Caco-2 (cell line): ENCODE results near the gene SEMA4B. TPM values are rescaled to one million over a fixed set of nuclear protein-coding genes. Genes with fewer than 3 reads are reported as not detected.

Source experiments
- BruUV-seq: library from RNA; stranded (reverse); fragments of 400-500 nt; replicated peaks from 2 replicates; lab custom pipeline; 2021; lab: Mats Ljungman, UMichigan
- CTCF ChIA-PET: fragments of 300-600 bp; sonication (Branson Sonifier 250); formaldehyde crosslinking; loops from one replicate; lab custom pipeline; 2022; ENCODE audit warnings: antibody characterized with exemption; lab: Charles Lee
- POLR2A ChIA-PET: fragments of 300-600 bp; sonication (Branson Sonifier 250); formaldehyde crosslinking; loops from one replicate; lab custom pipeline; 2022; ENCODE audit warnings: antibody characterized with exemption; lab: Charles Lee
- DNase-seq, 2 experiments: peaks; one replicate each; pipeline versions ENCODE4 v3.0.0 to v3.0.0-alpha.2; 2020 to 2022
- H3K27me3 ChIP-seq: replicated peaks from 2 replicates; pipeline ENCODE4 v1.6.0; 2011; ENCODE audit warnings: low read length; ENCODE audit not compliant: control insufficient read depth, insufficient read depth
- H3K36me3 ChIP-seq: 2 replicates; pipeline ENCODE4 v1.5.1; 2011; ENCODE audit warnings: low read length; ENCODE audit not compliant: control insufficient read depth, insufficient read depth
- H3K4me1 ChIP-seq: fragments of 250-450 bp; sonication (Bioruptor Pico); 2 replicates; pipeline ENCODE4 v1.5.1; 2020; ENCODE audit warnings: mild to moderate bottlenecking
- H3K4me3 ChIP-seq: 2 replicates; pipeline ENCODE4 v1.5.1; 2011; ENCODE audit warnings: low read depth, mild to moderate bottlenecking, control low read depth, low read length
- H3K9me3 ChIP-seq: fragments of 250-450 bp; sonication (Bioruptor Pico); 2 replicates; pipeline ENCODE4 v1.5.1; 2020; ENCODE audit warnings: mild to moderate bottlenecking, moderate library complexity
- H3K27ac Mint-ChIP-seq: one replicate; pipeline ENCODE4 v1.8.0; 2022; ENCODE audit warnings: mixed read lengths; ENCODE audit not compliant: unreplicated experiment
- H3K27me3 Mint-ChIP-seq: one replicate; pipeline ENCODE4 v1.8.0; 2022; ENCODE audit warnings: mixed read lengths; ENCODE audit not compliant: insufficient read depth, unreplicated experiment
- H3K36me3 Mint-ChIP-seq: one replicate; pipeline ENCODE4 v1.8.0; 2022; ENCODE audit warnings: mild to moderate bottlenecking, mixed read lengths; ENCODE audit not compliant: insufficient read depth, unreplicated experiment
- H3K4me1 Mint-ChIP-seq: one replicate; pipeline ENCODE4 v1.8.0; 2022; ENCODE audit warnings: low read depth, mixed read lengths; ENCODE audit not compliant: unreplicated experiment
- H3K4me3 Mint-ChIP-seq: one replicate; pipeline ENCODE4 v1.8.0; 2022; ENCODE audit warnings: mild to moderate bottlenecking, moderate library complexity, mixed read lengths; ENCODE audit not compliant: unreplicated experiment
- H3K9me3 Mint-ChIP-seq: one replicate; pipeline ENCODE4 v1.8.0; 2022; ENCODE audit warnings: mixed read lengths; ENCODE audit not compliant: unreplicated experiment
- intact Hi-C: fragments of 100-400 bp; cut with micrococcal nuclease; formaldehyde crosslinking; loops from one replicate; pipeline ENCODE4 v1.10.0; 2022; ENCODE audit not compliant: unreplicated experiment
- total RNA-seq: library from RNA; stranded (reverse); gene quantifications from 2 replicates; pipeline ENCODE4 v1.2.3, GENCODE V29; 2022
- TF ChIP-seq, protein P1 (sequence below), 2 experiments: fragments of 200-600 bp in 1 of 2; IDR thresholded peaks; 1 replicate in 1 of 2; 2 replicates in 1 of 2; pipeline versions ENCODE4 v1.5.1 to v1.8.0; 2011 to 2022; ENCODE audit warnings: antibody characterized with exemption in 1 of 2, control low read depth in 1 of 2, inconsistent platforms in 1 of 2, low read depth in 1 of 2, low read length in 1 of 2, mild to moderate bottlenecking in 1 of 2, moderate library complexity in 1 of 2; ENCODE audit not compliant: insufficient read depth in 1 of 2, severe bottlenecking in 1 of 2, unreplicated experiment in 1 of 2

The SEMA4B gene
- total RNA-seq, 1 experiment from 2014 or later, result 13.9 TPM

DNA sequence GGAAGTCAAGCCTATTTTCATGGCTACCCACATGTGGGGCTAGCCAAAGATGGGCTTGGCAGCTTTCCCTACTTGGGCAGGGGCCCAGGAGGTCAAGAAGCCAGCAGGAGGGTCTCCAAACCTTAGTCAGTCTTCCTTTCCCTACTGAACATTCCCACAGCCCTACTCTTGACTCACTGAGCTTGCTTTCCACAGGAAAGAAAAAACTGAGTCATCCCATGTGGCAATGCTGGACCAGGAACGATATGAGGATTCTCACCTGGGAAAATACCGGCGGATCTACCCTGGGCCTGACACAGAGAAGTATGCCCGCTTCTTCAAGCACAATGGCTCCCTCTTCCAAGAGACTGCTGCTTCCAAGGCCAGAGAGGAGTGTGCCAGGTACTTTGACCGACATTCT lies 60.7 kb downstream of the SEMA4B start:
- CTCF ChIA-PET, result no interaction called here
- POLR2A ChIA-PET, result no interaction called here
- no TSS peak for BruUV-seq

DNA sequence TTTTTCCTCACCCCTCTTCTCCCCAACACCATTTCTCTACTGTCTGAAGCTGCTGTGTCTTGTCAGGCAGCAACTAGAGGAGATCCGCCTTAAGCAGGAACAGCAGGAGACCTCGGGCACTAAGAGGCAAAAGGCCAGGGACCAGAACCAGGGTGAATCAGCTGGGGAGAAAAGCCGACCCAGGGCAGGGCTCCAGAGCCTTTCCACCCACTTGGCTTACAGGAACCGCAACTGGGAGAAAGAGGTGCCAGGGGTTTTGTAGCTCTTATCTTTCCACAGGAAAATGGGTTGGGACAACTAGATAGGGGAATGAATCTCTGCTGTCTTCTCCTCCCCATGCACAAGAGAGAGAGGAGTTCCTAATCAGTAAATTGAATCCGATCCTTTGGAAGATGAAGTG lies 61.3 kb downstream of the SEMA4B start:
- intact Hi-C loops, result no loop called here
- Mint-ChIP-seq H3K27ac (no peak overlapping the region), H3K36me3 (peaks cover 15% of the 10 kb centered on the region), H3K27me3 (no peaks in the 10 kb centered on the region), H3K4me1 (no peaks in the 10 kb centered on the region), H3K9me3 (no peaks in the 10 kb centered on the region), H3K4me3 (no peak overlapping the region)
- no peak for DNase-seq
- CTCF ChIA-PET, result no interaction called here
- H3K36me3 ChIP-seq, result no peaks in the 10 kb centered on the region
- H3K4me3 ChIP-seq, result no peak overlapping the region
- H3K27me3 ChIP-seq, result no peaks in the 10 kb centered on the region
- H3K4me1 ChIP-seq, result peaks cover 7% of the 10 kb centered on the region; the same call in 1 of the 2 replicates
- BruUV-seq, result no TSS peak
- POLR2A ChIA-PET, result no interaction called here
- H3K9me3 ChIP-seq, result no peaks in the 10 kb centered on the region
- TF ChIP-seq, protein P1, sequence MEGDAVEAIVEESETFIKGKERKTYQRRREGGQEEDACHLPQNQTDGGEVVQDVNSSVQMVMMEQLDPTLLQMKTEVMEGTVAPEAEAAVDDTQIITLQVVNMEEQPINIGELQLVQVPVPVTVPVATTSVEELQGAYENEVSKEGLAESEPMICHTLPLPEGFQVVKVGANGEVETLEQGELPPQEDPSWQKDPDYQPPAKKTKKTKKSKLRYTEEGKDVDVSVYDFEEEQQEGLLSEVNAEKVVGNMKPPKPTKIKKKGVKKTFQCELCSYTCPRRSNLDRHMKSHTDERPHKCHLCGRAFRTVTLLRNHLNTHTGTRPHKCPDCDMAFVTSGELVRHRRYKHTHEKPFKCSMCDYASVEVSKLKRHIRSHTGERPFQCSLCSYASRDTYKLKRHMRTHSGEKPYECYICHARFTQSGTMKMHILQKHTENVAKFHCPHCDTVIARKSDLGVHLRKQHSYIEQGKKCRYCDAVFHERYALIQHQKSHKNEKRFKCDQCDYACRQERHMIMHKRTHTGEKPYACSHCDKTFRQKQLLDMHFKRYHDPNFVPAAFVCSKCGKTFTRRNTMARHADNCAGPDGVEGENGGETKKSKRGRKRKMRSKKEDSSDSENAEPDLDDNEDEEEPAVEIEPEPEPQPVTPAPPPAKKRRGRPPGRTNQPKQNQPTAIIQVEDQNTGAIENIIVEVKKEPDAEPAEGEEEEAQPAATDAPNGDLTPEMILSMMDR (IDR thresholded peaks at IDR 0.05; ENCODE audit: insufficient read depth in 1 of 2, low read depth in 1 of 2, low read length in 1 of 2, severe bottlenecking in 1 of 2, unreplicated experiment in 1 of 2), result no peak

More for the DNA sequence above, 60.7 kb downstream of the SEMA4B start:
- no peaks in the 10 kb centered on the region for H3K27me3 Mint-ChIP-seq
- no peaks in the 10 kb centered on the region for H3K4me1 Mint-ChIP-seq
- no peak overlapping the region for H3K4me3 ChIP-seq
- no peak overlapping the region for H3K27ac Mint-ChIP-seq
- TF ChIP-seq, protein P1 (IDR thresholded peaks at IDR 0.05; ENCODE audit: insufficient read depth in 1 of 2, low read depth in 1 of 2, low read length in 1 of 2, severe bottlenecking in 1 of 2, unreplicated experiment in 1 of 2), result no peak
- no peaks in the 10 kb centered on the region for H3K9me3 ChIP-seq
- no peak for DNase-seq
- no peaks in the 10 kb centered on the region for H3K9me3 Mint-ChIP-seq
- intact Hi-C loops, result no loop called here
- H3K36me3 ChIP-seq, result no peaks in the 10 kb centered on the region
- H3K36me3 Mint-ChIP-seq, result peaks cover 15% of the 10 kb centered on the region
- 0 out of 2 replicates have a peak, but pooled peaks cover 3% of the 10 kb centered on the region for H3K4me1 ChIP-seq
- no peak overlapping the region for H3K4me3 Mint-ChIP-seq
- H3K27me3 ChIP-seq, result no peaks in the 10 kb centered on the region

DNA sequence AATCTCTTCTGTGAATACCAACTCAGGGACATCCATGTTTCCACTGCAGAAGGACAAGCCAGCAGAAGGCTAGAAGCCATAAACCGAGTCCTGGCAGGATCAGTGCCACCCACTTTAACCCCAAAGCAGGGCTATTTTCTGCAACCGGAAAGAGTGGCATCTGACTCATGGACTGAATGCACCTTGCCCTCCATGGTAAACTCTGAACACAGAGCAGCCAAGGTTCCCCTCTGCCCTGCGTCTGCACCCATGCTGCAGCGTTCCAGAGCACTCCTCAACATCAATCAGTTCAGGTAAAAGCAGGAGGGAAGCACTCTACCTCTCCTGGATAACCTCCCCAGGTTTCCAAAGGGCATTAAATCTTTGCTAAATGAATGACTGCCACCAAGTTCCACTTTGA lies 63.5 kb downstream of the SEMA4B start:
- Histone ChIP-seq H3K9me3 (no peaks in the 10 kb centered on the region), H3K36me3 (no peaks in the 10 kb centered on the region), H3K4me3 (peak overlapping the region; percentile 64), H3K27me3 (no peaks in the 10 kb centered on the region), H3K4me1 (peaks cover 11% of the 10 kb centered on the region; the same call in 1 of the 2 replicates)
- H3K27me3 Mint-ChIP-seq, result no peaks in the 10 kb centered on the region
- BruUV-seq, result no TSS peak
- H3K27ac Mint-ChIP-seq, result peak overlapping the region; percentile 97
- DNase-seq, result peak in 1 of 2 experiments; percentile 5
- peaks cover 15% of the 10 kb centered on the region for H3K4me1 Mint-ChIP-seq
- no peaks in the 10 kb centered on the region for H3K9me3 Mint-ChIP-seq
- intact Hi-C loops, result loop anchor here (1.0 kb wide), 1 partner anchor 30 kb away; the partner anchor contains the start of gene GDPGP1
- H3K4me3 Mint-ChIP-seq, result peak overlapping the region; percentile 95
- TF ChIP-seq, protein P1 (IDR thresholded peaks at IDR 0.05; ENCODE audit: insufficient read depth in 1 of 2, low read depth in 1 of 2, low read length in 1 of 2, severe bottlenecking in 1 of 2, unreplicated experiment in 1 of 2), result no peak
- POLR2A ChIA-PET, result no interaction called here
- peaks cover 32% of the 10 kb centered on the region for H3K36me3 Mint-ChIP-seq
- CTCF ChIA-PET, result interaction anchor here (1.1 kb wide), 1 partner anchor 29 kb away, joined by 5 read pairs; no protein-coding TSS in a partner anchor
